C4-2B (cell line): ENCODE data around the gene CERS4.
"Not testable (repeated sequence)": the region's sequence is repeated elsewhere in the genome, so short reads cannot be mapped to it uniquely, and the experiment has no call there.

ENCODE experiments used
- CTCF ChIP-seq: fragments of 450-650 bp; conservative IDR thresholded peaks from 2 replicates; pipeline ENCODE4 v1.5.1; 2017; ENCODE audit warnings: mild to moderate bottlenecking
- ZFX ChIP-seq: fragments of 450-650 bp; IDR thresholded peaks from 2 replicates; pipeline ENCODE4 v1.6.1; 2017

- not testable (repeated sequence) for TF ChIP-seq CTCF, ZFX
Observed at GRCh38 chr19:8223442-8223841, 14.3 kb downstream of the CERS4 start.
